Activated CD4-positive, CD25-positive, alpha-beta regulatory T cell treated with anti-CD3 and anti-CD28 coated beads, Interleukin-2, amount 50 U/mL, for 72 hours (primary cell): Measurements from ENCODE around the gene SLC12A8.

Experiments
- DNase-seq: peaks from one replicate; pipeline ENCODE4 v3.0.0; 2021

Gene SLC12A8

DNA sequence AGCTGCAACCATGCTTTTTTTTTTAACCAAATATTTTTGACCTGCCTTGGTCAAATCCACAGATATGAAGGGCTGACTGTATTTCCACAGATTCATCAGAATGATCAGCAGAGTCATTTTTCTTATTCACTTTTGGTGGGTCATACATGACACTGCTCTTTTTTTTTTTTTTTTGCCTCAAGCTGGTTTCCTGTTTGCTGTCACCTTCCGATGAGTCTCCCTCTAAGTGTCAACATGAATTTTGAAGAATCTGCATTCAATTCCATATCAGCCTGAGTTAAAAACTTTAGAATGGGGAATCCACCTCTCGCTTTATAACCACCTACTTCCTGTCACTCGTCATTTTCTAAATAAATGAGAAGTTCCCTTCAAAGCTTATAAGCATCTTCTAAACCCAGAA lies 2.2 kb upstream of the SLC12A8 start:
- no peak for DNase-seq

DNA sequence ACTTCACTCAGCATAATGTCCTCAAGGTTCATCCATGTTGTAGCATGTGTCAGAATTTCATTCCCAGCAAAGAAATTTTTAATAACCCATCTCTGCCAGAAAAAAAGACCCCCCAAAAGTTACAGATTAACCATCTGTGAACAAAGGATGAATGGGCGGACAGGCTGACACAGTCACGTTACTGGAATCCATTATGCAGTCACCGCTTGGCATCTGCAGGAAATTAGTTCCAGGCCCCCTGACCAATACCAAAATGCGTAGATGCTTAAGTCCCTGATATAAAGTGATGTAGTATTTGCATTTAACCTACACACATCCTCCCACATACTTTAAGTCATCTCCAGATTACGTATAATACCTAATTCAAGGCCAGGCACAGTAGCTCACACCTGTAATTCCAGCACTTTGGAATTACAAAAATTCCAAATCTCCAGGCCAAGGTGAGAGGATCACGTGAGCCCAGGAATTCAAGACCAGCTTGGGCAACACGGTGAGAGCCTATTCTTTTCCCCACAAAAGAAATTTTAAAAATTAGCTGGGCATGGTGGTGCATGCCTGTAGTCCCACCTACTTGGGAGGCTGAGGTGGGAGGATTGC lies 1.5 kb upstream of the SLC12A8 start:
- DNase-seq, result no peak

DNA sequence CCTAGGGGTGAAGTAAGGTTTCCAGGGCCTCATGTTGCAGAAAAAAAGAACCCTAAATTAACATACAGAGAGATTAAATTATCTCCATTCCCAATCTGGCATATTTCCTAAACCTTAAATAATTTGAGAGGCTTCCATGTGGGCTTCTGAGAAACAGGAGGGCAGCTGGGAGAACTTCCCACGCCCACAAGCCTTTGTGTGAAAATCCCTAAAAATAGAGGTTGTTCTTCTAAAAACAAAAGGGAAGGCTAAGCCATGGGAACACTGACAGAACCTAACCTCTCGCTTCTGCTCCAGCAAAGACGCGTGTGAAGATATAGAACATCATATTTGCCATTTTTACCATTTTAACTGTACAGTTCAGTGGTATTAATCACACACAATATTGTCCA lies 812 bp upstream of the SLC12A8 start:
- no peak for DNase-seq

DNA sequence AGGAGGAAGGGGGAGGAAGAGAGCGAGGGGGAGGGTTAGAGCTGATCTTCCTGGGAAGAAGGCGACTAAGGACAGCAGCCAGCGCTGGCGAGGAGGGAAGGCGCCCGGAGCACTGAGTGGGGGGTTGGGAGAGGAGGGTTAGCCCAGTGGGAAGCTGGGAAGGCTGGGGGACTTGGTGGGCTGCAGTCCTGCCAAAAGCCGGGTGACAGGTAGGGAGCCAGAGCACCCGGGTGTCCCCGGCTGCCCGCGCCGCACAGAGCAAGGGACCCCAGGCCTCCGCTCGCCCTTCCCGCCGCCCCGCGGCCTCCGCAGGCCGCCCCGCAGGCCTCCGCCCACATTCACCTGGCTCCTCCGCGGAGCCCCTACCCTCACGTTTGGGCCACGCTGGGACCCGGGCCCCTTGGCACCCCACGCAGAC lies 448 bp downstream of the SLC12A8 start:
- DNase-seq, result no peak

DNA sequence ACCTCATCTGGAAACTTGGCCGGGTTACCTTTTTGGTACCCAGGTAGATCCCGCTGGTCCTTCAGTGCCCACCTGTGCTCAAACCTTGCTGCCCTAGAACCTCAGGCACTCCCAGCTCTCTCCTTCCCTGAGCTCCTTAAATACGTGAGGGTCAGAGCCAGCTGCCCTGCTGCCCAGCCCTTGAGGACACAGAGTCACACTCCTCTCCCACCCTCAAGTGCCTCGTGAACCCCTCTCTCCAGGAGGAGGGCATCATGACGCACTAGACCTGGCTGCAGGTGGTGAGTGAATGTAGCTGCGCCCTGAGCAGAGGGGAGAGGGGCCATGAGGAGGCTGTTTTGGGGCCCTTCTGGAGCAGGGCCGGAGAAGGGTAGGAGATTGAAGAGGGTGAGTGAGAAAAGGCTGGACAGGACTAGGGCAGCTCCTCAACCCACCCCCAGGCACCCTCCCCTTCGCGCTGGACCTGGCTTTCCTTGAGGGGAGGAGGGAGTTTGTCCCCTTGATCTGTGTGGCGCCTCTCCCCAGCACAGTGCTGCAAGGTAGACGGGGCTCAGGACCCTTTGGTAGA lies 941 bp downstream of the SLC12A8 start:
- DNase-seq, result no peak

DNA sequence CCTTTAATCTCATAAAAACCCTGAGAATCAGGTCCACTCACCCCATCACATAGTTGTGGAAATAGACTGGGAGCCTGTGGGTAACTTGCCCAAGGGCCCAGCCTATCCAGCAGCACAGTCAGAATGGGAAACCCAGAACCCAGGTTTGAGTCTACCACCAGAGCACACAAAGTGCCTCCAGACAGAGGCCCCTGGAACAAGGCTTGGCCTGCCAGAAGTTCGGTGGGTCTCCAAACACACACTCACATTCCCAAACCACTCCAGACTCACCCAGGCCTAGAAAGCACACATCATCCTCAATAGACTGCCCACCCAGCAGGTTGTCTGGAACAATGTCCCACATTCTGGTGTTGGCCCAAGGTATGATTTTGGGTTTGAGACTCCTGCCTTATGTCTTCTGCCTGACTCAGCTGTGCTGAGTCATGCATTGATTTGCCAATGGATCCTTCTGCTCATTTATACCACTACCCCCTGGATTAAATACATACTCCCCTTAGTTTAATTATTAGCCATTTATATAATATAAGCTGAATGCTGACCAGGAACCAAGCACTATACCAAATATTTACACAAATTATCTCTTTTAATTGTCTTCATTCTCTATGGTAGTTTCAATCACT lies 4.5 kb downstream of the SLC12A8 start:
- no peak for DNase-seq

DNA sequence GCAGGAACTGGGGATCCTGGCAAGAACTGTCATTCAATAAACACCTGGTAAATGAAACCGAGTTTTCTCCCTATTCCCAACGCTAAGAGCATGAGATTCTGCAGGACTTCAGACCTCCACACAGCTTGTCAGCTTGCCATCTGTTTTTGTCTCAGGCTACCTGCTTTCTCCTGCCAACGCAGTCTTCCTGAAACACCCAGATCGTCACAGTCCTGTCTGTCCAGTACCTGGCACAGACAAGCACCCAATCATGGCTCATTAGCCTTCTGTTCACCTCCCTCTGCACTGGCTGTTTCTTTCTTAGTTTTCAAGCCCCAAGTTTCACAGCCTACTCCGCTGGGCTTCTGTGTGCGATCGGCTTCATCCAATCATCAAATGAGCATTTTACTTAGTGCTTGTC lies 5.0 kb downstream of the SLC12A8 start:
- DNase-seq, result no peak

DNA sequence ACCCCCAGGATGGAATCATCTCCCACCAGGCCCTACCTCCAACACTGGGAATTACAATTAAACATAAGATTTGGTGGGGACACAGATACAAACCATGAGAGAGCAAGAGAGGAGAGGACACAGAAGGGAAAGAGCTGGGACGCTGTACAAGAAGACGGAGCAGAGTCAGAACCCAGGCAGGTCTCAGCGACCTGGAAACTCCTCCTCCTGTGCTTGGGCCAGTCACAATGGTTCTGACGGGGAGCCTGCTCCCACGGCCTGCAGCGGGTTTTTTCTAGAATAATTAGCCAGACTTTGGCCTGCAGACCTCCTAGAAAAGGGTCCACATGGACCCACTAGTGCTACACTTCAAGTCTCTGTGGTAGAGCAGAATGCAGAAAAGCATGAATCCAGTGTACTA lies 5.6 kb downstream of the SLC12A8 start:
- no peak for DNase-seq

DNA sequence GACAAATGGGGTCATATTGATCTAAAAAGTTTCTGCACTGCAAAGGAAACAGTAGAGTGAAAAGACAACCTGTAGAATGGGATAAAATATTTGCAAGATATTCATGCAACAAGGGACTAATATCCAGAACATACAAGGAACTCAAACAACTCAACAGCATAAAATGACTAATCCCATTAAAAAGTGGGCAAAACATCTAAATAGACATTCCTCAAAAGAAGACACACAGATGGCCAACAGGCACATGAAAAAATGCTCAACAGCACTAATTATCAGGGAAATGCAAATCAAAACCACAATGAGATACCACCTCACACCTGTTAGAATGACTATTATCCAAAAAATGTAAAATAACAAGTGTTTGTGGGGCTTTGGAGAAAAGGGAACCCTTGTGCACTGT lies 8.8 kb downstream of the SLC12A8 start:
- no peak for DNase-seq

DNA sequence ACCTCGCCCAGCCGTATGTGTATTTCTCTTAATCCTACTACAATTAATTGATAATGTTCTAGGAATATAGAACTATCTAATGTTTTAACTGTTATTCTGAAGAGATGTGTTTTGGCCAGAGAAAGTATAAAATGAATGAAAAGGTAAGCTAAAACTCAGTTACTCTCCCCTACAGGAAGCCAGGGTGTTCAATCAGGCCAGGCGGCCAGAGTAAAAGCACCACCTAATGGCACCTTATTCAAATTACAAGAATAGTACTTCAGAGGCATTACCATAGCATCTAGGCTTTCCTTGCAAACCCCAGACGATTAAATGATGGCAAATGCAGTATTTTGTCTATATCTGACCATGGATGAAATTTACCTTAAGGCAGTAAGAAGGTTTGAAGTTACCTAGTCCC lies 10.4 kb downstream of the SLC12A8 start:
- no peak for DNase-seq

DNA sequence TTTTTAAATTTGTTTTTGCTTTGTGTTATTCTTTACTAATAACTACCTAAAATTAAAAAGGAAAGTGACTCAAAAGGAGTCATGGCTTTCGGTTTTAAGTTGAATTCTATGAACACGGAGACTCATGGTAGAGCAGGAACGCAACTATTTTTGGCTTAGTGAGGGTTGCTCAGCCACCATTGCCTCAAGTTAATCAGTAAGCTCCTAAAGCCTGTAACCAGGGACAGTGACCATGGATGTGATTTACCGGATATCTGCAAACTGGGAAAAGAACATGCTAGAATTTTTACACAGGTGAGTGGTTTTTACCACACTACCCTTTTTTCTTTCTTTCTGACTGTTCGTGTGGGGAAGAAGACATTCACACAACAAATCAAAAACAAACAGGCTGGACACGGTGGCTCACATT lies 11.8 kb downstream of the SLC12A8 start:
- no peak for DNase-seq

DNA sequence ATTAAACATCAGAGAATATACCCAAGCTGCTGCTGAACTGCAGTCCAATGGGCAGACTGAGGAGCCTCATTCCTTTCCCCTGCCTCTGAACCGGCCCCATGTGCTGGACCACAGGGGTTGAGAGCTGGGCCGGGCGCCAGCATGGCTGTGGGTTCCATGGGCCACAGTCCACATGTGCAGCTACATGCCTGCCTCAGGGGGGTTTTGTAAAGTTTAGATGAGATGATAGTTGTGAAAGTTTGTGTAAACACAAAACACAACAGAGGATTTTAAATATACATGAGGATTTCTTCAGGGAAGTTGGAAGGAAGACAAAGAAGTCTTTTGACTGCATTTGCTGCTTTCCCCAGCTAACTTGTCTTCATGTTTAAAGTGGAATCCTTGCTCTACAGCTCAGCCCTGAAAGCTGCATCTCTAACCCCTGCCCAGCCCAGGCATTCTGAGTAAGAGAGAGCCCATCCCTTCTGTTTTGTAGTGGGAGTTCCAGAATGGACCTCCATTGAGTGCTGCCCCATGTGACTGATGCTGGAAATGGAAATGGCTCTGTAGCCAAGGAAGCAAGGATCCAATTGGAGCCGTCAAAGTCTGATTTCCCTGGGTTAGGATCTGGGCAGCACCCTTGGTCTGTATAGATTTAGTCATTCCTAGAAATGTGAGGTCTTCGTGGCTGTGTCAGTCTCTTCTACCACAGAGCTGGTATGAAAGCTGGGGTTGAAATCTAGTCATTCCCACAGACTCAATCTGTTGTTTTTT lies 17.5 kb downstream of the SLC12A8 start:
- DNase-seq, result no peak

DNA sequence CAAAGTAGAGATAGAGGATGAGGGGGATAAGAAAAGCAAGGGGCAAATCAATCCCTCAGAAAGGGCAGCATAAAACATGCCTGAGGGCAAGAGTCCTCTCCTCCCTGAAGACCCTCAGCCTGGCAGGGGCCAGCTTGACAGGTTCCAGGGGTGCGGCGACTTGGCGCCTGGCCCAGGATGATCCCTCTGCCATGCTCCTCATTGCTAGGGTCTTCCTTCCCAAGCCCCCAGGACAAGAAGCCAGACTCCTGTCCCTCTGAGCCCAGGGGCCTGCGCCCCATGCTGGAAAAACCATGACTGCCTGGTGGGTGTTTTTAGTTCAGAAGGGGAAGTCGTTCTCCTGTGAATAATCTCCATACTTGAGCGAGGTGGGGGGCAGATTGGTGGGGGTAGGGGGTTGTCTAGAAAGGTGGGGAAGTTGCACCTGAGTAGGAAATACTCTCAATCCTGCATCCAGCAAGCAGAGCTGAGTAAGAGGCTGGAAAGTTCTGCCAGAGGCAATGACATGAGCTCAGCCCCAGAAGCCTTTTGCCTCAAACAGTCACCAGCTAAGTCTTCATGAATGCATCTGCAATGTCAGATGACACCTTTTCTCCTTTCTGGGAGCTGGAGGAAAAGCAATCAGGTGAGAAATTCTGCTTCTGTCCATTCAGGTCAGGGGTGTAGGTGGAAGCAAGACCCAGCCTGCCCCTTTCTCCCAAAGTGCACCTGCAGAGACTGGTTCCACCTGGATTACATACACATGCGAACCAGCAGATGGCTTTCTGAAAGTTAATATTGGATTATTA lies 18.3 kb downstream of the SLC12A8 start:
- no peak for DNase-seq

DNA sequence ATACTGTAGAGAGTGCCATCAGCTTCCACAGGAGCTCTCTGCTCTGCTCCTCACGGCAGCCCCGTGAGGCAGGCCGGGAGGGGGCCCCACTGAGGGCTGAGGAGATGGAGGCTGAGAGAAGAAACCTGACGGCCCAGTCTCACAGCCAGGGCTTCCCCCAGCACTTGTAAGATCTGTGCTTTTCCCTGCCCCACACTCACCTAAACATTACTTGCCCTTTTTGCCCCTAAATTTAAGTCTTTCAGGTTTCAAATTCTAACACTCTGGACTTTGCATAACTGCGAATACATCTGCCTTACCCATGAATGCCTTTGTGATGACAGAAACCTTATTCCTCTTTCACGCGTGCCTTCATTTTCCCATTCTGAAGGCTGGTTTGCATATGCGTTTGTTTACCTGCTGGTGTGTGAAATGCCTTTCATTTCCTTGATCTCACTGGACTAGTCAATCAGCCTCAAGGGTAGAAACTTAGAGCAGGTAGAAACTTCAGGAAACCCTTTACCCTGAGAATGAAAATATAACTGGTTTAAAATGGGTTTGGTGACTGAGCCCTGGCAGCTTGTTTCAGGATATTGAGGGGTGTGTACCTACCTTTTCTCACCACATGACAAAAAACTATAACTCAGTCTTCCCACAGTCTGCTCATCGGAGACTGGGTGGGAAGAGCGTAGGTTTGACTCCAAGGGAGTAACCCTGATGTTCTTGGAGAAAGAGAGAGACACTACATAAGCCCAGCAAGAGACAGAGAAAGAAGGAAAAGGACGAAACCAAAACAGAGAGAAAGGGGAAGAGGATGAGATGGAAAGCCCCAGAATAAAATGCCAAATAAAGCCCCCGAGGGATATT lies 20.1 kb downstream of the SLC12A8 start:
- DNase-seq, result no peak

DNA sequence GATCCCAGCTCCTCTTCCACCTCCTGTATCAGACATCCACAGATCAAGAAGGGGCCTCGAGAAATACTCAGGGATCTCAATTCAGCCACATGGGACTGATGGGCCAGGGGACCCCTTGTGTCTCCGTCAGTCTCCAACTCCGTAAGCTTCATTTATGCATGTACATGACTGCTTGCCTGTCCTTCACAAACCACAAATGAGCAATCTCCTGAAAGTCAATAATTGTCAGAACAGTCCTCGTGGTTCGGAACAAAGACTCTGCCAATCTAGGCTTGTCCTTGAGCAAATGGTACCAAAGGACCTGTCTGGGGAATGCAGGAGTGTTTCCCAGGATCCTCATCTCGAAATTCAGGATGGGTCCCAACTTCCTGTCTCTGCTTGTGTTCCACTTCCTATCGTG lies 20.8 kb downstream of the SLC12A8 start:
- DNase-seq, result no peak

DNA sequence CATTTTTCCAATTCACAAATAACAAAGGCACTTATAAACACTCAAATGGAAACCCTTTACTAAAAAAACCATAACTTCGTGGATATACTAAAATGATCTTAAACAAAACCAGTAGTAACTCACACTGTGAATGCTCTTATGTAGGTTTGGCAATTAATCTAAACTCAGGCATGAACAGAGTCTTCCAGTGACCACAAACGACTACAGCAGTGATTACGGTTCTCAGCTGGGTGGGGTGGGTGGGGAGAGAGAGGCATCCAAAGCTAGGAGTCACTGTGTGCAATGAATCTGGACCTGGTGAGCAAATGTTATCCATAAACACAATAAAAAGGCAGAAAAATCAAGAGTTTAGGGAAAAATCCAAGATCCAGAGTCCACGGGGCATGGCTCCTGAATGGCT lies 21.3 kb downstream of the SLC12A8 start:
- no peak for DNase-seq

DNA sequence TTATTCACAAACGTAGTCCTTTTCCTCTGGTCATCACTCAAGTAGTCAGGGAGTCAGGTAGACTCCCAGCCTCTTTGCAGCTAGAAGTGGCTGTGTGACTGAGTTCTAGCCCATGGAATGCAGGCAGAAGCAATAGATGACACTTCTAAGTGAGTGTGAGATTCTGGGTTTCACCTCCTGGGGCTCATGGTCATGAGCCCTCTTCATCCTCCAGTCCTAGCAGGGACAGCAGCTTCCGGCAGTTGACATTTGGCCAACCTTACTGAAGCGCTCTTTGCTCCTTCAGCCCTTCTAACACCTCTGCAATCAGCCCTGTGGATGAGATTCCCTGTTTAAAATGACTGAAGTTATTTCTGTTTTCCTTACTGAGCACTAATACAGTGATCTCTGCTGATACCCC lies 21.8 kb downstream of the SLC12A8 start:
- DNase-seq, result no peak

DNA sequence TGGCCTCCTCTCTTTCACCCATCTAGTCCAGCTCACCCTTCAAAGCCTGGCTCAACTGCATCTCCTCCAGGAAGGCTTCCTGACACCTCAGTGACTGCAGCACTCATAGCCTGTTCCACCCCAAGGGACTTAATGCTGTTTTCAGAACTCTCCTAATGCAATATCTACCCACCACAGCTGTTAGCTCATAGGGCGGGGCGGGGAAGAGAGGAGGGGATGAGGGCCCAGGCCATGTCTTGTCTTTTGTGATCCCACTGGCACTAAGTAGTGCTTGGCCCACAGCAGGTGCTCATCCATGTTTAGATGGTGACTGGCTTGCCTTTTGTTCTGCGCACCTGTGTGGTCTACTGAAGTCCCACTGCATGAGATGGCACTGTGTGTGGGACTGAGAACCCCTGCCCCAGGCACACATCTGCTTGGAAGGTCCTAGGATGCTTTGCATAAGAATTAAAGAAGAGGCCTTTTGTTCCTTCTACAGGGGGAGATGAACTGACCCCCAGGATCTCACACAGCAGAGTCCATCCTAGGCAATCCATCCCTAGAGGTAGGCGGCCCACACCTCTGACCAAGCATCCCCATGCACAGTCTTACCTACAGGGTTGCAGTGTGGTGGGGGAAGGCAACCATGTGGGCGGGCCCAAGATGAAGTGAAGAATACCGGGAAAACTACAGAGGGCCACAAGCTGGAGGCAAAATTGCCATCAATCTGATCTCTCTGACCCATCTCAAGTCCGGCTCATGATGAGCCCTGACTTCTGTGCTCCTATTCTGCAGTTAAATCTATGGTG lies 23.0 kb downstream of the SLC12A8 start:
- no peak for DNase-seq

DNA sequence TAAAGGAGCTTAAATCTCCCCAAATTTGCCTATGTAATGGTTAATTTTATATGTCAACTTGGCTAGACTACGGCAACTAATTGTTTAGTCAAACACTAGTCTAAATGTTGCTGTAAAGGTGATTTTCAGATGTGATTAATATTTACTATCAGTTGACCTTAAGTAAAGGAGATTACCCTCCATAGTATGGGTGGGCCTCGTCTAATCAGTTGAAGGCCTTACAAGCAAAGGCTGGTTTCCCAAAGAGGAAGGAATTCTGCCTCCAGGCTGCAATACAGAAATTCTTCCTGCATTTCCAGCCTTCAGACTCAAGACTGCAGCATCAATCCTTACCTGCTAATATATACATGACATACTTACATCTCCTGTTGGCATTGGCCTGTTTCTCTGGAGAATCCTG lies 23.6 kb downstream of the SLC12A8 start:
- no peak for DNase-seq

DNA sequence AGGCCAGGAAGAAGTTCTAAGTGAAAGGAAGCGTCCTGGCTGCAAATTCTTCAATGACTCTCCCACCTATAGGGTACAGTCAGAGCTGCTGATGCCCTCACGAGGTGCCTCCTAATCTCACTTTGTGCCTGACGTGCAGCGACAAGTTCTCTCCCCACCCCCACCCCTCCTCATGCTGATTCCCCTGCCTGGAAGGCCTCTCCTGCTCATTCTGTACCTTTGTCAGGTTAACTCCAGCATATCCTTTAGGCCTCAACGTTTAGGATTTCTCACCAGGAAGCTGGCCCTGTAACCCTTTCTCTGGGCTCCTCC lies 25.0 kb downstream of the SLC12A8 start:
- no peak for DNase-seq

DNA sequence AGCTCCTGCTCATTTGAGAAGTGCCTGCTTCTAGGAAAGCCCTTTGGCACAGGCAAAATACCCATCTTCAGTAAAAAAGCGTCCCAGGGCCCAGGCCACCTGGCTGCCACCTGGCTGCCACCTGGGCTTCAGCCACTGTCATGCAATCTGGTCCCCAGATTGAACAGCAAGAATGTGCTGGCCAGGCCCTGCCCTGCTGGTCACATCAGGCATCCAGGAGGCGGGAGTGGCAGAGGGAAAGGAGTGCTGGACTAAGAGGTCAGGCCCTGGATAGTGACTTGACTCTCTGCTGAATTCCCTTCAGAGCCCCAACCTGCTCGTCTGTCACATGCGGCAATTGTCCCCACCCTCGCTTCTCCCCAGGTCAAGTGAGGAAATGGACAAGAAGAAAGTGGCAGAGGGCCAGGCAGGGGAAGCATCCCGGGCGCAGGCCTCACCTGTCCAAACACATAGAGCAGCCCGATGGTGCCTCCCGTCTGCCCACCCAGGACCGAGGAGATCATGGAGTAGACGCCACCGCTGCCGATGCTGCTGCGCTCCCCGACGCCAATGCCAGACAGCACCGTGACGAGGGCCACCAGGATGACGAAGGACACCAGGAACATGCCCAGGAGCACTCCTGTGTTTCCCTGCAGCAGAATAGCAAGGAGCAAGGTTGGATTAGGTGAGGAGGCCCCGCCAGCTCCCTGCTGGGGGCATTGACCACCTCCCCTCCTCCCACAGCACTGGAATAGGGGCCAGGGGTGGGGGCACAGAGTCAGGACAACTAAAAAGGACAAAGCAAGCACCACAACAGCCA lies 25.5 kb downstream of the SLC12A8 start:
- DNase-seq, result no peak
